HK-2 (cell line): Measurements from ENCODE around the gene LRP2BP.
"Not testable (repeated sequence)": the region's sequence is repeated elsewhere in the genome, so short reads cannot be mapped to it uniquely, and the experiment has no call there.

ENCODE experiments used
- DNase-seq: peaks from one replicate; pipeline ENCODE4 v3.0.0-alpha.2; 2018; ENCODE audit not compliant: unreplicated experiment

Gene LRP2BP

GRCh38 chr4:185325721-185326120, 70.0 kb downstream of the LRP2BP start:
- not testable (repeated sequence) for DNase-seq

- DNase-seq: not testable (repeated sequence)
These were observed 71.4 kb downstream of the LRP2BP start for GRCh38 chr4:185324361-185324760.

- DNase-seq: no peak
These were observed 72.1 kb downstream of the LRP2BP start for GRCh38 chr4:185323606-185324005.

- DNase-seq: no peak
These were observed 72.9 kb downstream of the LRP2BP start for GRCh38 chr4:185322803-185323202.

- no peak for DNase-seq
These were observed 77.0 kb downstream of the LRP2BP start for GRCh38 chr4:185318679-185319078.

GRCh38 chr4:185317880-185318279, 77.8 kb downstream of the LRP2BP start:
- DNase-seq: no peak

GRCh38 chr4:185317462-185317861, 78.3 kb downstream of the LRP2BP start:
- not testable (repeated sequence) for DNase-seq
